TTC549 (cell line): ENCODE data around the gene SPDYE9.
"Not testable (repeated sequence)": the region's sequence is repeated elsewhere in the genome, so short reads cannot be mapped to it uniquely, and the experiment has no call there.

Experiments used
- FAIRE-seq: peaks from 2 replicates; lab custom pipeline; 2012; peaks lifted over from hg19 to GRCh38; lab: Jason Lieb, UNC

SPDYE9 gene, protein sequence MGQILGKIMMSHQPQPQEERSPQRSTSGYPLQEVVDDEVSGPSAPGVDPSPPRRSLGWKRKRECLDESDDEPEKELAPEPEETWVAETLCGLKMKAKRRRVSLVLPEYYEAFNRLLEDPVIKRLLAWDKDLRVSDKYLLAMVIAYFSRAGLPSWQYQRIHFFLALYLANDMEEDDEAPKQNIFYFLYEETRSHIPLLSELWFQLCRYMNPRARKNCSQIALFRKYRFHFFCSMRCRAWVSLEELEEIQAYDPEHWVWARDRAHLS

DNA sequence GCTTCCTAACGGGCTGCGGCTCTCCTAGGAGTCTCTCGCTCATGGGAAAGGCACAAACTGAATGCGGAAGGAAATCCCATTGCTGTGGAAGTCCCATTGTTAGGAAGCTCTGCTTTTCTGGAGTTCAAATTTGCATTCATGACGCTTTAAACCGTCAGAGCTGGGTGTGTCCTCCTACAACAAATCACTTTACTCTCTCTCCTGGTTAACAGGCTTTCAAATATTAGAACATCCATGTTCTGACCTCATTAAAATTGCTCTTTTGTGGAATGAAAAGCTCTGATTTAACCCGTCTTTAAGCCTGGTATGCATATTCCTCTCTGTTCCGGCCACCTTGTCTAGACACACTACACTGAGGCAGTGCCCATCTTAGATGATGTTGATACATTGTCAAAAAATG, at the start of gene SPDYE9:
SPDYE9 (minus strand) TSS at position 101 of the 400 bp plus-strand sequence. CDS start 1,800 bp downstream, outside the sequence.
- not testable (repeated sequence) for FAIRE-seq

DNA sequence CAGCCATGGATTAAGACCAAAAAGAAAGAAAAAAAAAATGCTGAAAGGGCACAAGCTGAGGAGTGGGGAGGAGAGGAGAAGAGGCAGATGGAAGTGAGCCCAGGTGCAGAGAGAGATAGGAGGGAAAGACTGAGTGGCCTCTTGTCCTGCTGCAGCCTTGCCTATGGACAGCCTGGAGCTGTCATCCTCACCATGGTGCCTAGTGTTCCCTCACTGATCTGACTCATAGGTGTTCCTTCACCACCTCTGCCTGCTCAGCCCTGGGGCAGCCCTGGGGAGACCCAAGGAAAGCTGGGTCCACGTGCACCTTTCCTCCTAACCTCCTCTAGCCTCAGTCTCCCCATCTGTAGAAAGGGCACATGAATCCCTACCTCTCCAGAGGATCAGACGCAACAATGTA, 49.0 kb upstream of the SPDYE9 start:
- FAIRE-seq = not testable (repeated sequence)

DNA sequence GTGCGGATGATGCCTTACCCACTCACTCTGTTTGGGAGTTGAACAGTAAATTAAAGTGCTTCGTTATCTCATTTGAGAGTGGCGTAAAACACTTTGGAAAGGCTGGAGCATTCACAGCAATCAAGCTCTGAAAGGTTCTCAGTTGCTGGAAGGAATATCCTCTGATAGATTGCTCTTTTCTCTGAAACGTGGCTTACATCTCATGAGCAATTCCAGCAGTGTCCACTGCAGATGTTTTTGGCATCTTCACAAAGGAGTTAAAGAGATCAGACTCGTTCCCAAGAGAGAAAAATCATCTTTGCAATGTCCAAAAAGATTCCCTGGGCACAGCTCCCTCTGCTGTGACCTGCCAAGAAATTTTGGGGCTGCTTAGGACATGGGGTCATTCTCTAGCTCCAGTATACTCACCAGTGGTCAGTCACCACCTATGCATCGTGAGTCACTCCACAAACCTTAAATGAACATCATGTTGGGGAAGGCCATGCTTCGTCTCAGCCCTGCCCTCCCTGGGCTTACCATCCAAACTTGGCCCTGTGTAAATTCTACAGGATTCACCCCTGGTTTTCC, 46.9 kb upstream of the SPDYE9 start:
- not testable (repeated sequence) for FAIRE-seq

DNA sequence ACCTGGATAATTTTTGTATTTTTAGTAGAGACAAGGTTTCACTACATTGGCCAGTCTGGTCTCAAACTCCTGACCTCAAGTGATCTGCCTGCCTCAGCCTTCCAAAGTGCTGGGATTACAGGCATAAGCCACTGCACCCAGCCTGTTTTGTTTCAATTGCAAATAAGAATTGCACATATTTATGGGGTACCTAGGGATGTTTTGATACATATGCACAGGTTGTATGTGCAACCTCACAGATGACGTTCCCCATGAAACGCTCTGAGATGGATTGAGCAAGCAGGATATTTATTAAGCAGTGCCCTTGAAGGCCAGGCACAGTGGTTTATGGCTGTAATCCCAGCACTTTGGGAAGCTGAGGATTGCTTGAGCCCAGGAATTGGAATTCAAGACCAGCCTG, 44.8 kb upstream of the SPDYE9 start:
- not testable (repeated sequence) for FAIRE-seq

DNA sequence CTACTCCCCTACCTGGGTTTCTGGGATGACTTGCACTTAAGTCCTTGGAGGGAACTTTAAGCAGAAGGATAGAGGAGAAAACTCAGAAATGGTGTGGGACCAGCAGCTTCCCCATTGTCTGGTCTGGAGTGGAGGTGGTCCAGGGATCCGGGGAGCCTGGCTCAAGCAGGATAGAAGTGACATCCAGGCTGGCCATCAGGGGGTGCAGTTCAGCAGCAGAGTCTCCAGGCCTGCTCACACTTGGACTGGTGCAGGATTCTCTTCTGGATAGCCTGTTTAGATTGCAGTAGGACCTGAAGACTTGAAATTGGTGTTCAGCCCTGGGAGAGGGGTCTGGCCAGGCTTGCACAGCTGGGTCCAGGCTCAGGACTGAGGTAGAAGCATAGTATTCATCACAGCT, 38.3 kb upstream of the SPDYE9 start:
- FAIRE-seq = not testable (repeated sequence)

DNA sequence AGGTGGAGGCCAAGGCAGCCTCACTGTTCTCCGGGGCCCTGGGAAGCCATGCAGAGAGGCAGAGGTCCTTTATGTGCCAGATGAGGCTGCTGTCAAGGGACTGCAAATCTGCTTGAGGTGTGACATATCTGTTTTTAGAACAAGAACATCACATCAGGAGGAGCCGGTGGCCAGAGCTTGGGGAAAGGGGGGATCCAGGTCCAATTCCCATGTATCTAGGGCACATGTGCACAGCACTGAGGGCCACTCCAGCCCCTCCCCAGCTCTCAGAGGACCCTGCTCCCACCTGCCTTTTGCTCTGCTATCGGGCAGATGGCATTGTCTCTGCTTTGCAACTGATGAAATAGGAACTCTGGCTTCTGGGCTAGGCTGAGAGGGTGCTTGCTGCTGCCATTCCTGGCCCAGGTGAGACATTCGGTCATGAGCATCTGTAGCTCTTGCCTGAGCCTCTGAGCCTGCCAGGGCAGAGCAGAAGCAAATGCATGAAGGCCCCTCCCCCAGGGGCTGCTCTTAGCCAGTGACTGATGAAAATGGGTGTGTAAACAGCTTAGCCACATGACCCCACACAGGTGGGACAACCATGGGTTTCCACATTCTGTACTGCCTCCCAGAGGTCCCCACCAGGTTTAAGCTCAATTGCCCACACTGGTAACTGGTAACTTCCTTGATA, 37.1 kb upstream of the SPDYE9 start:
- not testable (repeated sequence) for FAIRE-seq

DNA sequence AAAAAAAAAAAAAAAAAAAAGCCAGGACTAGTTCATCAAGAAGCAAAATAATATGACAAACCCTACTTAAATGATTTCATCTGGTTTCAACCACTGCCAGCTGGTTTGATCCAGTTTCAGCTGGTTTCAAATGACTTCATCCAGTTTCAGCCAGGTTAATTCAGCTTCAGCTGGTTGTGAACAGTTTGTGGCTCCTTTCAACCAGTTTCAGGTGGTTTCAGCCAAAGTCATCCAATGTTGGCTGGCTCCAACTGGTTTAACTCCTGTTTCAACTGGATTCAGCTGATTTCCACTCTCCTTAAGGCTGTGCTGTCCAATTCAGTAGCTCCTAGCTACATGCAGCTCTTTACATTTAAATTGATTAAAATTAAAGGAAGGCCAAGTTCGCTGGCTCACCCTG, 32.3 kb upstream of the SPDYE9 start:
- FAIRE-seq = not testable (repeated sequence)

DNA sequence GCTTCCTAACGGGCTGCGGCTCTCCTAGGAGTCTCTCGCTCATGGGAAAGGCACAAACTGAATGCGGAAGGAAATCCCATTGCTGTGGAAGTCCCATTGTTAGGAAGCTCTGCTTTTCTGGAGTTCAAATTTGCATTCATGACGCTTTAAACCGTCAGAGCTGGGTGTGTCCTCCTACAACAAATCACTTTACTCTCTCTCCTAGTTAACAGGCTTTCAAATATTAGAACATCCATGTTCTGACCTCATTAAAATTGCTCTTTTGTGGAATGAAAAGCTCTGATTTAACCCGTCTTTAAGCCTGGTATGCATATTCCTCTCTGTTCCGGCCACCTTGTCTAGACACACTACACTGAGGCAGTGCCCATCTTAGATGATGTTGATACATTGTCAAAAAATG, 28.0 kb downstream of the SPDYE9 start, which contains the start of gene SPDYE11:
SPDYE11 (minus strand) TSS at position 101 of the 400 bp plus-strand sequence. CDS start 1,800 bp downstream, outside the sequence.
- not testable (repeated sequence) for FAIRE-seq

DNA sequence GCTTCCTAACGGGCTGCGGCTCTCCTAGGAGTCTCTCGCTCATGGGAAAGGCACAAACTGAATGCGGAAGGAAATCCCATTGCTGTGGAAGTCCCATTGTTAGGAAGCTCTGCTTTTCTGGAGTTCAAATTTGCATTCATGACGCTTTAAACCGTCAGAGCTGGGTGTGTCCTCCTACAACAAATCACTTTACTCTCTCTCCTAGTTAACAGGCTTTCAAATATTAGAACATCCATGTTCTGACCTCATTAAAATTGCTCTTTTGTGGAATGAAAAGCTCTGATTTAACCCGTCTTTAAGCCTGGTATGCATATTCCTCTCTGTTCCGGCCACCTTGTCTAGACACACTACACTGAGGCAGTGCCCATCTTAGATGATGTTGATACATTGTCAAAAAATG, 56.2 kb downstream of the SPDYE9 start, which contains the start of gene SPDYE8:
SPDYE8 (minus strand) TSS at position 101 of the 400 bp plus-strand sequence. CDS start 1,800 bp downstream, outside the sequence.
- FAIRE-seq = not testable (repeated sequence)
